Middle frontal gyrus (tissue), 1 donor: ENCODE data around the gene MICAL3.
"Not testable (repeated sequence)": the region's sequence is repeated elsewhere in the genome, so short reads cannot be mapped to it uniquely, and the experiment has no call there.

ENCODE experiments used
- DNase-seq: peaks from one replicate; pipeline ENCODE4 v3.0.0-alpha.2; 2015; ENCODE audit warnings: low spot score; ENCODE audit errors: extremely low spot score

The MICAL3 gene

DNA sequence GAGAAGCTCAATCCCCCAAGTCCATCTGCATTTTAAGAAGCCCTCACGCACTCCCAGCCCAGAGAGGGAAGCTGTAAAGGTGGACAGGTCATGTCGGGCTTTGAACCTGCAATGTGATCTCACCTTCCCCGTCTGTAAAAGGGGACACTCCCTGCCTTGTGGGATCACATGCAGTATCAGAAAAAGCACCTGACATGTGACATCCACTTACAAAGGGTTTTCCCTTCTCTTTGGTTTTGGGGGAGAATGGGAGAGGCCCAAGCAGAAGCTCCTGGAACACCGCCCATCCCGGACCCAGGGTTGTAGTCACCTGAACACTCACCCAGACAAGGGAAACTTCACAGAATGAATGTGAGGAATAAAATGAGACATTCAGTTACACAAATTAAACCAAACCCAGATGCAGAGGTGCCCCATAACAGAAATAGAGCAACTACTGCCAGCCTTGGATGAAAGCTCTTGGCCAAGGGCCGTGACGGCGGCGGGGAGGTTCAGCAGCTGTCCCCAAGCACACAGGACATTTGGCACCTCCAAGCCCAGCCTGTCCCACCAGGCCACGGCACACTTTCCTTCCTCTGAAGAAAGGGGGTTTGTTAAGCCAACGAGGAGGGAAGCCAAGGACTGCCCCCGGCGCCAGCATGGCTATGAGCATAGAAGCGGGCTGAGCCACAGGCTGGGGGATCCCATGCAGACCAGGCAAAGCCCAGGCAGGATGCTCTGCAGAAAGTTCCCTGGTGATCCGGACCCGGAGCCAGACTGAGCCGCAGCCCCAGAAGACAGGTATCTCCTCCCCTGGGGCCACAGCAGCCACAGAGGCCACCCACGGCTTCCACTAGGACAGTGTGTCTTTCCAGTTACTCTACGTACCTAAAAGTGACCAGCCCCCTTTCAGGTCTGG, 253.9 kb downstream of the MICAL3 start:
- no peak for DNase-seq

DNA sequence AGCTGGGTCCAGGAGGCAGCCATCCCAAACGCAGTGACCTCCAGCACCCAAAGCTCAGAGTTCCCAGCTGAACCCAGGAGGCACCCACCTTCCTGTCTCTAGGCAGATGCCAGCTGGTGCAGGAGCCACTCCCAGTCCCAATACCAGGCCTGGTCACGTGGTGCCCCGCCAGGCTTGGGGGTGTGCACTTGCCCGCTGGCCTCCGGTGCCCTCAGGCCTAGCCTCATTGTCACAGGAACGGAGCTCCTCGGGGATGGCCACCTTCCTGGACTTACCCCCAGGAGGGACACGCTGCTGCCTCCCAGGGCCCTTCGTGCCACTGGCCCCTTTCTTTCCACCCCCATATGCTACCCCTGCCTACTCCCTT, 254.7 kb downstream of the MICAL3 start:
- DNase-seq, result no peak

DNA sequence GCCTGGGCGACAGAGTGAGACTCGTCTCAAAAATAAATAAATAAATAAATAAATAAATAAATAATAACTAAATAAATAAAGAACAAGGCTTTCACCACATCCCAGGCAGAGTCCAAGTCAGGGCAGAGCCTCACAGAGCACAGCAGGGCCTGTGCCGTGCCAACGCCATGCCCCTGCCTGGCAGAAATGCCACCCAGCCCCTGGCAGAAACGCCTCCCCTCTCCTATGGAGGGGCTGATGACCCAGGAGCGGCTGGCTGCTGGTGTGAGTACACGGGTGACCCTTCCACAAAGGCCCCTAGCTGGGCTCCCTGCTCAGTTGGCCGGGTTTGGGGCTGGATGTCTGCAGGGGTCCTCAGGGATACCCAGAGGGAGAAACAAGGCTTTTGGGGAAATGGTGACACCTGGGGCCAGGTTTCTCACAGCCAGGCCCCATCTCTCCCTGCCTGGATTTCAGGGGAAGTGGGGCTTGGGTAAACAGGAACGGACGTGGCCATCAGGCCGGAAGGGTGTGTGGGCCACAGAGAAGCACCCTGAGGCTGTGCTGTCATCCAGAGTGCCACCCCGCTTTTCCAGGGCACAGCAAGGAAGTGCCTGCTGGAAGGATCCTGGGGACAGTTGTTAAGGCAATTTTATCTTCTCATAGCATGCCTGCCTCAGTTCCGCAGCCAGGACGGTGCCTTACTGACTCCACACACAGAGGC, 255.2 kb downstream of the MICAL3 start:
- DNase-seq, result no peak

DNA sequence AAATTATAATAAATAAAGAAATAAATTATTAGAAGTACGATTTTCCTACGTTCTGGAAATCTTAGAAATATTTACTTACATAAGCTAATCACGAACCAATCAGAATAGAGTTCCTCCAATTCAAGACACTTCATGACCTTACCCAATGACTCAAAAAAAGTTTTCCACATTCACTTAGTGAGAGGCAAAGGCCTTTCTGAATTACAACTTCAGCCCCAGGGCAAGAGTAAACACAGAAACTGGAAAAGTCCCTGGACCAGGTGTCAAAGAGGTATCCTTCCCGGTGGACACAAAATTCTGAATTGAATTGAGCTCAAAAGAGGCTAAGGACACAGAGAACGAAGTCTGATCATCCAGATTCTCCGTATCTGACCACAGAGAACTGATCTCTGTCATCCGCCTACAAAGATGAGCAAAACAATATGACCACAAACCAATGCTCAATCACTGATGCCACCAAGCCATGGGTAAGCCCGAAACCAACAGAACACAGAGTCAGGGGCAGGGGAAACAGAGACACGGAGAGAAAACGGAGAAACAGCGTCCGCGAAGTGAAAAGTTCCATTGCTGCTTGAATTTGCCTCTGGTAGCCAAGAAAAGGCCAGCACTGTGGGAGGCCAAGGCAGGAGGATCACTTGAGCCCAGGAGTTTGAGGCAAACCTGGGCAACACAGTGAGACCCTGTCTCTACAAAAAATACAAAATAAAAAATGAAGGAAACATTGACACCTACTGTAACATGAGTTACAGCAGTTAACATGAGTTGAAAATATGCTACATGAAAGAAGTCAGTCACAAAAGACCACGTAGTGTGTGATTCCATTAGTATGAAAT, 256.9 kb downstream of the MICAL3 start:
- DNase-seq, result no peak

DNA sequence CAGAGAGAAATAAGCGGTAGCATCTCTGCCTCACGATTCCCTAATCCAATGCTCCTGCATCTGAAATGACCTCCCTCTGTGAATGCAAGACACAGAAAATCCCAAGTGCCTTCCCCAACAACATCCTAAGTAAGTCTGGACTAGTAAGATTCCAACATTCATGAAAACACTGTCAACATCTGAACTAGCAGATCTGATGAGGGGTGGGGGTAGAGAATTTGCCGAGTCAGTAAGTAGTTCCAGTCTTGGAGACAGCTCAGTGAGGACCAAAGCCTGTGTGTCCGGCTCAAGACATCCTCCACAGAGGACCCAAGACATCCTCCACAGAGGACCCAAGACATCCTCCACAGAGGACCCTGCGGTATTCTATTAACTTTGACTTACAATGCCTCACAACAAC, 259.5 kb downstream of the MICAL3 start:
- DNase-seq, result not testable (repeated sequence)

DNA sequence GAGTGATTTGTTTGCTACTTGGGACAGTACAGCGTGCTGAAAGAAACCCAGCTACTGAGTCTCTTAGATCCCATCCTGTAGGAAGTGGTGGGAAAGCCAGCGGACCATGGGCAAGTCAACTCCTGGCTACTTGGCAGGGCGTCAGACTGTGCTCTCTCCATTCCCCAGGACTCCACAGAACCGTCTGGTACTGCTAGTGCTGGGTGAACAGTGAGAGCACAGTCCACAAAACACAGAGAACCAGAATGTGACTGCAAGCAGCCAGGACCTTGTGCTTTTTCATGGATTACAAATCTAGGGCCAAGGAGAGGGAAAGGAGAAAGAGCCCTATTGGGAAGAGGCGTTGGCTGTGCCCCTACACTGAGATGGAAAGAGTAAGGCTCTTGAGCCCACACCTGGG, 260.3 kb downstream of the MICAL3 start:
- DNase-seq, result no peak

DNA sequence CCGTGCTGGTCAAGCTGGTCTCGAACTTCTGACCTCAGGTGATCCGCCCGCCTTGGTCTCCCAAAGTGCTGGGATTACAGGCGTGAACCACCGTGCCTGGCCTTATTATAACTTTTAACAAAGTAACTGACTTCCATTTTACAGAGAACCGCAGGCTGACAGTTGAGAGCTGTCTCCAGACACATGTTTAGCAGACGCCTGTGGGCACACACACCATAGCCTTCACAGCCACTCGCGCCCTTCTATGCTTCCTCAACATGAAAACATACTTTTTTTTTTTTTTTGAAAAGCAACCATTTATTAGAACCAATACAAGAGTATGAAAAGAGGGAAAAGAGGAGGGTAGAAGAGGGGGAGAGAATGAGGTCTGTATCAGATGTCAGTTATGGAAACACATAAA, 260.9 kb downstream of the MICAL3 start:
- not testable (repeated sequence) for DNase-seq

DNA sequence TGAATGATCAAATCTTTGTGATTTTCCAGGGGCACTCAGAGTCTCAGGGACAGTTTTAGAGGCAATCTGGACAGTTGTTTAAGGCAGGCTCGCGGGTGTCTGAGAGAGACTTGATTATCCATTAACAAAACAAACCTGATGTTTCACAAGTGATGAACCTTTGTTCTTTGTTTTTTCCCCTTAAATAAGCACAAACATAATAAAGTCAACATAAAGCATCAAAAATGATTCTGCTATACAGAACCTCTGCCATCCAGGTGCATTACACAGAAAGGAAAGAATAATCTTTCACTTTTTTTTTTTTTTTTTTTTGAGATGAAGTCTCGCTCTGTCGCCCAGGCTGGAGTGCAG, 263.2 kb downstream of the MICAL3 start:
- no peak for DNase-seq

DNA sequence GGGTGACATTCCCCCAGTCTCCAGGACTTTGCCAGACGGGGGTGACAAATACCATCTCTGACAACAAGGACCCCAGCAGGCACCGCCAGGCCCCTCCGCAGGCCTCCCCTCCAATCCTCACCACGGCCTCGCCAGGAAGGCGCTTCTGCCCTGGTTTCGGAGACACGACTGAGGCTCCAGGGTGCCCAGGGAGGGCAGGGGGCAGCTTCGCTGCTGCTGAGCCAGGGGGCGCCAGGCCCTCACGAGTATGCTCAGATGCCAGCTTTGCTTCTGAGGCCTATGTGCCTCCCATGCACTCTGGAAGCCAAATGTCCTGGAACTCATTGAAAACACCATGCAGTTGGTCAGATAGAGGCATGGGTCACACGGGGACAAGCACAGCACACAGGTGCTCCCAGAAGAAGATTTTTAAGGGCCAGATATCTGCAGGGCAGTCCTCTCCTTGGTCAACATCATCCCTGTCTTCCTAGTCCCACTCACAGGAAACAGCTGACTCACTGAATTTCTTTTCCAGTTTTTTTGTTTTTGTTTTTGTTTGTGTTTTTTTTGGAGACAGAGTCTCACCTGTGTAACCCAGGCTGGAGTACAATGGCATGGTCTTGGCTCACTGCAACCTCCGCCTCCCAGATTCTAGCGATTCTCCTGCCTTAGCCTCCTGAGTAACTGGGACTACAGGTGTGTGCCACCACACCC, 270.0 kb downstream of the MICAL3 start:
- no peak for DNase-seq

DNA sequence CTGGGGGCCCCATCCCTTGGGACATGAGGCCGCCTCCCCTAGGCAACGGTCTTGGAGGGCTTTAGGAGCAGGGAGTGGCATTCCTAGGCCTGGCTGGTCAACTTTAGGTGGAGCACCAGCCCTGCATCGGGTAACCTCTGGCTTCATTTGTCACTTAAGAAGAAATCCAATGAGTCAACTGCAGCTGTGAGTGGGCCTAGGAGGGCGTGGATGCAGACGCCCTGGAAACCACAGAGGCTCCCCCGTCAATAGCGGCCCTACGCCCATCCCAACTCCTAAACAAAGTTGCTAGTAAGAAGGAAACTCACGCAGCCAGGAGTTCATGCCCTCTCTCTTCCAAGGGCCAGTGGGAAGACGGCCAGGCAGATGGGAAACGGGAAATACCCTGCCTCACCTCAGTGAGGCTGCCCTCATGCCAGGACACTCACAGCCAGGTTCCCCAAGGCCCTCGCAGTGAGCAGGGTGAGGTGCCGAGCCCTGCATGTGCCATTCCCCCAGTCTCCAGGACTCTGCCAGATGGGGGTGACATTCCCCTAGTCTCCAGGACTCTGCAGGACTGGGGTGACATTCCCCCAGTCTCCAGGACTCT, 270.9 kb downstream of the MICAL3 start:
- DNase-seq, result no peak

DNA sequence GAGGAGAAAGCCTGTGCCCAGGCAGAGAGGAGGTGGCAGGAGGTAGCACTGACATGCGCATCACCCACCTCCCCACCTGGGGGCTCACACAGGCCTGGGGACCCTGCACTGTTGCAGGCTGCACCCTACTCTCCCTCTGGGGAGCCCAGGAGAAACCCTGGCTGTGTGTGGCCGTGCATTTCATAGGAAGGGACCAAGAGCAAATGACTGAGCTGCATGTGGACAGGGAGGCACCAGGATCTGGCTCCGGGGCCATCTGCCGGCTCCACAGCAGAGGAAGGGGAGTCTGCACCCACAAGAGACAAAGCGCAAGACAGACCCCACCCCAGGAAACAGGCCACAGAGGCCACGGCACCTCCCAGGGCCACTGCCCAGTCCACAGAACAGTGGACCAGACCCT, 272.8 kb downstream of the MICAL3 start:
- DNase-seq, result no peak

DNA sequence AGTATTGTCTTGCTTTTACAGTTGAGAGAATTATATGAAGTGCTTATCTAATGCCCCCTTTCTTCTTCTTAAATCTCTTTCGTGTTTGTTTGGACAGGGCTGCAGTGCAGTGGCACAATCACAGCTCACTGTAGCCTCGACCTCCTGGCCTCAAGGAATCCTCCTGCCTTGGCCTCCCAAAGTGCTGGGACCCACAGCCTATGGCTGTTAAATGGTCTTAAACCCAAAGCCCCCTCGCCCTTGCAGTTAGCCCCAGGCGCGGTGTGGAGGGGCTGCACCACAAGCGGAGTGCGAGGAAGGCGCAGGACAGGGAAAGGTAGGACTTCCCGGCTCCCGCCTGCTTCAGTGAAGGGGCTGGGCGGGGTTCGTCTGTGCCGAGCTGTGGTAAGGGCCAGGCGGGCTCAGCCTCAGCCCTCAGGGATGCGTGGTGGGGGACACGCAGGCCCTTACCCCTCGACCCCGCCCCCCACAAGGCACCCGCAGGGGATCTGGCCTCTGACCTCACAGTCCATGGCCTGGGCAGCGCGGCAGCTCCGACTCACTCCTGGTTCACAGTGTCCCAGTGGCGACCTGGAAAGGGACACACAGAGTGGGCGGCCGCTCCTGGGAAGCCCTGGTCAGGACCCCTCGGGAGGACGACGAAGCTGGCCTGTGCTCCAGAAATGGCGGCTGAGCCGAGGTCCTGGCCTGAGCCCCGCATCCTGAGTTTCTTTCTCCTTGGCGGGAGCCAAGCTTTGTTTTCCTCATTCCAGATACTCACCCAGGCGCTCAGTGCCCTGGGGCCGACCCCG, 274.6 kb downstream of the MICAL3 start:
- DNase-seq, result no peak

DNA sequence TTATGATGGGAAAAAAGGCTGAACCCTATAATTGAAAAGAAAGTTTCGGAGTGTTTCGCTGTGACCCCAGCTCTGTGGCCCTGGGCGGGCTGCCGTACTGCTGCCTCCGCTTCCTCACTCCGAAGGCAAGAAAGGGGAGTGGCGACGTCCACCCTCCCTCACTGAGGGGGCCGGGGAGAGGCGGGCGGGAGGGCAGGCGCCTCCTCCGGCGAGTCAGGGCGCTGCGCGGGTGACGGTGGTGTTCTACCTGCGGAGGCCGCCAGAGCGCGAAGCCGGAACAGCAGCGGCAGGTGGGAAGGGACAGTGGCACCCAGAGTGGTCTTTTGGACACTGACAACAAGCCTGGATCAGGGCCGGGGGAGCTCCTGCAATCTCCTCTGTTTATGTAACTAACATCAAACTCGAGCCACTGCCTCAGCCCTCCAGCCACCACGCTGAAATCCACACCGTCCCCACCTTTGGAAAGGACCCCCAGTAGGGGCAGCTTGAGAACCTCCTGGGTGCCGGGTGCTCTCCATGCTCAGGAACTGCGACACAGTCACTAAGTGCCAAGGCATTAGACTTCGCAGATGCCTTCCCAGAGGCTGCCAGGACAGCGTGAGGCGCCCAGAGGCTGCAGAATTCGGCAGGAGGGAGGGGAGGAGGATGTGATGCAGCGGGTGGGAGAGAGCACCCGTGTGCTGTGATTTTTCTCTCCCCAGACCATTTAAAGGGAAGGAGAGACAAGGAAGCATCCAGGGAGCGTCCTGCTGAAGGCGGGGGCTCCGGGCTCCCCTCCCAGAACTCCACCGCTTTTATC, 275.6 kb downstream of the MICAL3 start:
- DNase-seq, result no peak

DNA sequence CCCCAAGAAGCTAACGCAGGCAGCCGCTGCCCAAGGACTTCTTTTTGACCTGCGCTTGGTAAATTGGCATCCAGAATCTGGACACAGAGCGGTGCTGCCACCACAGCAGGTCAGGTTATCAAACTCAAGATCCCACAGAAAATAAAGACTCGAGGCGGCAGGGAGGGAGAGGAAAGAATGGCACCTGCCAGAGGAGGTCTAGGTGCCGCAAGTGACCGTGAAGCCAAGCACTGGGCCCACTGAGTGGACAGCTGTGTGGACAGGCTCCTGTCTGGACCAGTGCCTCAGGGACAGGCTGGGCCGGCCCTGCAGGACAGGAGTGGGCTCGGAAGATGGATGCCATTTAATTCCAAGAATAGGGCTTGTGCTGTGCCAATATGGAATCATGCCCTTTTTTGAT, 277.4 kb downstream of the MICAL3 start:
- DNase-seq, result no peak

DNA sequence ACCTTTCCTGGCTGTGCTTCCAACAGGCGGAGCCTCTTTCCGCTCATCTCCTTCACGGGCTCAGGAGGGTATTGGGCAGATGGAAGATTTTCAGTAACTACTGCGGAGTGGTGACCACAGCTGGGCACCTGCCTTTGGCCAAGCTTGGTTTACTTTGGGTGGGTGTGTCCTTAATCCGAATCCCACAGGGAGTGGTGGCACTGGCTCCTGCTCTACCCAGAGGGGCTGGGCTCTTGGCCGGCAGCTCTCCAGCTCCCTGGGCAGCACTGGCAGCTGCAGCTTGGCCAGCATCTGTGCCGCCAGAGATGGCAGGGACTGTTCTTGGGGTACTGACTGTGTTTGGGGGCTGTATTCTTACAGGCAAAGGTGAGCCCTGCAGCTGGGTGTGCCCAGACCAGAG, 279.9 kb downstream of the MICAL3 start:
- DNase-seq, result no peak

DNA sequence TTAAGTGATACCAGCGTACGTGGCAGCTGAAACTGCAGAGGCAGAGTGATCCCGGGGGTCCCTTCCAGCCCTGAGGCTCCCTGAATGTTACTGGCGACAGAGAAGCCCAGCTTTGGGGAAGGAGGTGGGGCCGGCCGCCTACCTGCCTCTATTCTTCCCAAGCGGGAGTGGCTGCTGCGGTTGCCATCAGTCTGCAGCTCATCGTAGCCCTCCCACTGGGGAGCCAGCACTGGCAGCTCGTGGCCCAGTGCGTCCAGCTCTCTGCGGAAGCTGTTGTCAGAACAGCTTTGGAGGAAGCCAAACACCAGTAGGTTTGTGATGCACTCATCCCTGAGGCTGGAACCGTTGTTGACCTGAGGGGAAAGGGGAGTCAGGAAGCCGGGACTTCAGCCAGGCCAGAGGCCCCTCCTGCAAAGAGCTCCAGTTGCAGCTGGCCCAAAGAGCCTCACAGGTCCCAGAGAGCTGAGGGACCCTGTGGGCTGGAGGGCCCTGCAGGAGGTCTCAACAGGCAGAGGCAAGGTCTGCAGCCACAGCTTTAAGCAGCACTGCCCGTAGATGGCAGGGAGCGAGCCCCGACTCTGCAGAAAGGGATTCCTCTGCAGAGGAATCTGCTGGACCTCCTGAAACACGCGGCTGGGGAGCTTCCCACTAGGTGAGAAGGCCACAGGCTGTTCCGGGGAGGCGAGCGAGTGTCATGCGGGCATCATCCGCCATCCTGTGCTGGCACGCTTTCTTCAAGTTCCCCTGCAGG, 280.5 kb downstream of the MICAL3 start:
- no peak for DNase-seq

DNA sequence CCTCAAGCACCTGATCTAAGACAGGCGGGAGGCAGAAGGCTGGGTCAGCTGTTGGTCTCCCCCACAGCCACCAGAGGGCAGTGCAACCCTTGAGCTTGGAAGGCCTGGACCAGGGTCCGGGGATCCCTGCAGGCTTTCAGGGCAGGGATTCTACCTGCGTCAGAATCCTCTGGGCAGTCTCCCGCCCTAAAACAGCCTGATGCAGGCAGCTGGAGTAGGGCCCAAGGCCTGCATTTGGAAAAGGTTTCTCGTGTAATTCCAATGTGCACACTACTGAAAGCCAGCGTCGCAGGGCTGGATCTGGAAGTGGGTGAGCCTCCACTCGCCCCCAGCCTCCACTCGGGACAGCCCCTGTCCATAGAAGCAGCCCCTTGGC, 281.8 kb downstream of the MICAL3 start:
- no peak for DNase-seq

DNA sequence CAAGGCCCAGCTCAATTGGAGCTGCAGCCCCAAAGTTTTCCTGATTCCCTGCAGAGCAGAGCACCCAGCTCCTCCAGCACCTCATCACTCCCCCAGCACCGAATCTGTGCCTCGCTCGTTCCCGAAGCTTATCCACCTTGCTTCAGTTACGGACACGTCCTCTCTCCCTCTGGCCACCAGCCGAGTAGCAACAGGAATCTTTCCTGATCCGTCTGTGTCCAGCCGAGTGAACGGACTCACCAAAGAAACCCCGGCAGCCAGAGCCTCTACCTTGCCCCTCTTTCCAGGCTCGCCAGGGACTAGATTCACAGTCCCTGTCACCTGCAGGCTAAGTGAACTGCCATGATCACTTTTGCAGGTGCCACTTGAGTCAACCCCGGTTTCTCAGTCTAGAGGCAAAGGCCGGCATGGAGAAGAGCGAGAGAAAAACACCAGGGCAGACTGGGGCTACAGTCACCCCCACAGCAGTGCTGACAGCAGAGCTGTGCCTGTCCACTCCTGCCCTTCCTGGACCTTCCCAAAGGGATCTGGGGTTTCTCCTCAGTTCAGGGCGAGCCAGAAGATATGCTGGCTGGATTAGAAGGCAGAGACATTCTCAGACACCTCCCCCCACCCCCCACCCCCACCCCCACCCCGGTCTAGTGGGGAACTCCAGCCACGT, 282.4 kb downstream of the MICAL3 start:
- no peak for DNase-seq
